Measurements from ENCODE around the gene PLP1. TPM values are rescaled to one million over a fixed set of nuclear protein-coding genes. Genes with fewer than 3 reads are reported as not detected.
"Not testable (repeated sequence)": the region's sequence is repeated elsewhere in the genome, so short reads cannot be mapped to it uniquely, and the experiment has no call there.

PLP1 gene
- total and polyA plus RNA-seq, 2 experiments from 2014 or later = 36.9 to 66.9 TPM

DNA sequence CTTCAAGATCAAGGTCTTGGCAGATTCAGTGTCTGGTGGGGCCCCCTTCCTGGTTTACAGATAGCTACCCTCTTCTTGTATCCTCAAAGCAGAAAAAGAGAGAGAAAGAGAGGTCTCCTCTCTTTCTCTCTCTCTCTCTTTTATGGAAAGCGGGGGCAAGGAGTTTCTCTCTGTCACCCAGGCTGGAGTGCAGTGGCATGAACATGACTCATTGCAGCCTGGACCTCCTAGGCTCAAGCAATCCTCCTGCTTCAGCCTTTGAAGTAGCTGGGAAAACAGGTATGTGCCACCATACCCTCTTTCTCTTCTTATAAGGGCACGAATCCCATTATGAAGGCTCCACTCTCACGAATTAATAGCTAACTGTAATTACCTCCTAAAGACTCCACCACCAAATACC is 35.2 kb downstream of the PLP1 start (continued):
- TF ChIP-seq, protein P1, sequence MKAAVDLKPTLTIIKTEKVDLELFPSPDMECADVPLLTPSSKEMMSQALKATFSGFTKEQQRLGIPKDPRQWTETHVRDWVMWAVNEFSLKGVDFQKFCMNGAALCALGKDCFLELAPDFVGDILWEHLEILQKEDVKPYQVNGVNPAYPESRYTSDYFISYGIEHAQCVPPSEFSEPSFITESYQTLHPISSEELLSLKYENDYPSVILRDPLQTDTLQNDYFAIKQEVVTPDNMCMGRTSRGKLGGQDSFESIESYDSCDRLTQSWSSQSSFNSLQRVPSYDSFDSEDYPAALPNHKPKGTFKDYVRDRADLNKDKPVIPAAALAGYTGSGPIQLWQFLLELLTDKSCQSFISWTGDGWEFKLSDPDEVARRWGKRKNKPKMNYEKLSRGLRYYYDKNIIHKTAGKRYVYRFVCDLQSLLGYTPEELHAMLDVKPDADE (IDR thresholded peaks at IDR 0.05) = no peak
- TF ChIP-seq, protein P2, sequence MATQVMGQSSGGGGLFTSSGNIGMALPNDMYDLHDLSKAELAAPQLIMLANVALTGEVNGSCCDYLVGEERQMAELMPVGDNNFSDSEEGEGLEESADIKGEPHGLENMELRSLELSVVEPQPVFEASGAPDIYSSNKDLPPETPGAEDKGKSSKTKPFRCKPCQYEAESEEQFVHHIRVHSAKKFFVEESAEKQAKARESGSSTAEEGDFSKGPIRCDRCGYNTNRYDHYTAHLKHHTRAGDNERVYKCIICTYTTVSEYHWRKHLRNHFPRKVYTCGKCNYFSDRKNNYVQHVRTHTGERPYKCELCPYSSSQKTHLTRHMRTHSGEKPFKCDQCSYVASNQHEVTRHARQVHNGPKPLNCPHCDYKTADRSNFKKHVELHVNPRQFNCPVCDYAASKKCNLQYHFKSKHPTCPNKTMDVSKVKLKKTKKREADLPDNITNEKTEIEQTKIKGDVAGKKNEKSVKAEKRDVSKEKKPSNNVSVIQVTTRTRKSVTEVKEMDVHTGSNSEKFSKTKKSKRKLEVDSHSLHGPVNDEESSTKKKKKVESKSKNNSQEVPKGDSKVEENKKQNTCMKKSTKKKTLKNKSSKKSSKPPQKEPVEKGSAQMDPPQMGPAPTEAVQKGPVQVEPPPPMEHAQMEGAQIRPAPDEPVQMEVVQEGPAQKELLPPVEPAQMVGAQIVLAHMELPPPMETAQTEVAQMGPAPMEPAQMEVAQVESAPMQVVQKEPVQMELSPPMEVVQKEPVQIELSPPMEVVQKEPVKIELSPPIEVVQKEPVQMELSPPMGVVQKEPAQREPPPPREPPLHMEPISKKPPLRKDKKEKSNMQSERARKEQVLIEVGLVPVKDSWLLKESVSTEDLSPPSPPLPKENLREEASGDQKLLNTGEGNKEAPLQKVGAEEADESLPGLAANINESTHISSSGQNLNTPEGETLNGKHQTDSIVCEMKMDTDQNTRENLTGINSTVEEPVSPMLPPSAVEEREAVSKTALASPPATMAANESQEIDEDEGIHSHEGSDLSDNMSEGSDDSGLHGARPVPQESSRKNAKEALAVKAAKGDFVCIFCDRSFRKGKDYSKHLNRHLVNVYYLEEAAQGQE (IDR thresholded peaks at IDR 0.05; ENCODE audit: unreplicated experiment) = no peak
- TF ChIP-seq POLR2AphosphoS5 (IDR thresholded peaks at IDR 0.05; ENCODE audit: low read depth) = no peak

DNA sequence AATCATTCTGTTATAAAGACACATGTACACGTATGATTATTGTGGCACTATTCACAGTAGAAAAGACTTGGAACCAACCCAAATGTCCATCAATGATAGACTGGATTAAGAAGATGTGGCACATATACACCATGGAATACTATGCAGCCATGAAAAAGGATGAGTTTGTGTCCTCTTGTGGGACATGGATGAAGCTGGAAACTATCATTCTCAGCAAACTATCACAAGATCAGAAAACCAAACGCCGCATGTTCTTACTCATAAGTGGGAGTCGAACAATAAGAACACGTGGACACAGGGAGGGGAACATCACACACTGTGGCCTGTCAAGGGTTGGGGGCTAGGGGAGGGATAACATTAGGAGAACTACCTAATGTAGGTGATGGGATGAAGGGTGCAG is 40.5 kb downstream of the PLP1 start:
- not testable (repeated sequence) for H3K4me3 ChIP-seq; ATAC-seq; H3K4me1 Mint-ChIP-seq; H3K4me2 ChIP-seq; H3K79me2 ChIP-seq (replicated peaks; ENCODE audit: insufficient read depth); H3K4me1 ChIP-seq (ENCODE audit: insufficient read depth); H3K9me2 ChIP-seq (ENCODE audit: insufficient read depth); H3K27ac Mint-ChIP-seq; H3K27me3 ChIP-seq (ENCODE audit: insufficient read depth); H3F3A ChIP-seq (replicated peaks; ENCODE audit: low read depth); H3K36me3 Mint-ChIP-seq (ENCODE audit: low read depth); H3K4me3 Mint-ChIP-seq; H3K36me3 ChIP-seq (ENCODE audit: insufficient read depth); H3K27me3 Mint-ChIP-seq (ENCODE audit: insufficient read depth, low read depth, poor library complexity); H4K20me1 ChIP-seq (replicated peaks; ENCODE audit: insufficient read depth); H2AFZ ChIP-seq; DNase-seq (ENCODE audit: low spot score); H3K27ac ChIP-seq (ENCODE audit: low read depth); H3K9me3 Mint-ChIP-seq

DNA sequence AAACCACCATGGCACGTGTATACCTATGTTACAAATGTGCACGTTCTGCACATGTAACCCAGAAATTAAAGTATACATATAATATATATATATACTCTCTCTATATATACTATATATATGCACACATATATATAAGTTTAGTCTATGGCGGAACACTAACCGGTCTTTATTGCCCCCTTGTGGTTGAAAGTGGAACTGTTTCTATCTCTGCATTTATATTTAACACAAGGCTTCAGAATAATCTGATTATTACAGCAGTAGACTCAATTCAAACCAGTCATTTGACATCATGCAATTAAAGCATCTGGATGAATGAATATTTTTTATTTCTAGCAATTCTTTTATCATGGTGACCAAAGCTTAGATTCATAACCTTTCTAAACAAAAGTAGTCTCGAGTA is 40.9 kb downstream of the PLP1 start:
- H3K36me3 ChIP-seq (ENCODE audit: insufficient read depth) = no peaks in the 10 kb centered on the region
- no peaks in the 10 kb centered on the region for H4K20me1 ChIP-seq (replicated peaks; ENCODE audit: insufficient read depth)
- H3F3A ChIP-seq (replicated peaks; ENCODE audit: low read depth) = no peaks in the 10 kb centered on the region
- peaks cover 3% of the 10 kb centered on the region for H3K27me3 Mint-ChIP-seq (ENCODE audit: insufficient read depth, low read depth, poor library complexity)
- no peak overlapping the region for H2AFZ ChIP-seq
- no peak overlapping the region for H3K27ac ChIP-seq (ENCODE audit: low read depth)
- H3K4me1 ChIP-seq (ENCODE audit: insufficient read depth) = no peaks in the 10 kb centered on the region
- H3K27me3 ChIP-seq (ENCODE audit: insufficient read depth) = no peaks in the 10 kb centered on the region
- H3K4me1 Mint-ChIP-seq = no peaks in the 10 kb centered on the region
- no peak overlapping the region for H3K27ac Mint-ChIP-seq
- peak; percentile 63 for DNase-seq (ENCODE audit: low spot score)
- no peaks in the 10 kb centered on the region for H3K9me2 ChIP-seq (ENCODE audit: insufficient read depth)
- H3K36me3 Mint-ChIP-seq (ENCODE audit: low read depth) = no peaks in the 10 kb centered on the region
- H3K4me3 Mint-ChIP-seq = no peak overlapping the region
- TF ChIP-seq, protein P3, sequence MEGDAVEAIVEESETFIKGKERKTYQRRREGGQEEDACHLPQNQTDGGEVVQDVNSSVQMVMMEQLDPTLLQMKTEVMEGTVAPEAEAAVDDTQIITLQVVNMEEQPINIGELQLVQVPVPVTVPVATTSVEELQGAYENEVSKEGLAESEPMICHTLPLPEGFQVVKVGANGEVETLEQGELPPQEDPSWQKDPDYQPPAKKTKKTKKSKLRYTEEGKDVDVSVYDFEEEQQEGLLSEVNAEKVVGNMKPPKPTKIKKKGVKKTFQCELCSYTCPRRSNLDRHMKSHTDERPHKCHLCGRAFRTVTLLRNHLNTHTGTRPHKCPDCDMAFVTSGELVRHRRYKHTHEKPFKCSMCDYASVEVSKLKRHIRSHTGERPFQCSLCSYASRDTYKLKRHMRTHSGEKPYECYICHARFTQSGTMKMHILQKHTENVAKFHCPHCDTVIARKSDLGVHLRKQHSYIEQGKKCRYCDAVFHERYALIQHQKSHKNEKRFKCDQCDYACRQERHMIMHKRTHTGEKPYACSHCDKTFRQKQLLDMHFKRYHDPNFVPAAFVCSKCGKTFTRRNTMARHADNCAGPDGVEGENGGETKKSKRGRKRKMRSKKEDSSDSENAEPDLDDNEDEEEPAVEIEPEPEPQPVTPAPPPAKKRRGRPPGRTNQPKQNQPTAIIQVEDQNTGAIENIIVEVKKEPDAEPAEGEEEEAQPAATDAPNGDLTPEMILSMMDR (conservative IDR thresholded peaks at IDR 0.05; ENCODE audit: low read depth in 2 of 2) = peak in 1 of 2 experiments; percentile 56
- no peak for TF ChIP-seq ZNF331 (CRISPR knock-in tag; IDR thresholded peaks at IDR 0.05; ENCODE audit: low read depth)
- H3K9me3 Mint-ChIP-seq = no peaks in the 10 kb centered on the region
- no peak overlapping the region for H3K4me3 ChIP-seq
- no peak overlapping the region for H3K4me2 ChIP-seq
- H3K79me2 ChIP-seq (replicated peaks; ENCODE audit: insufficient read depth) = no peaks in the 10 kb centered on the region
- no peak for ATAC-seq
